Effector memory CD8-positive, alpha-beta T cell (primary cell): ENCODE results near the gene DUSP2.

Experiments
- ATAC-seq: fragments of 150-1000 bp; cut with Tn5 transposase; replicated peaks from 2 replicates; pipeline ENCODE4 v1.10.0; 2021; ENCODE audit warnings: mild to moderate bottlenecking, moderate library complexity
- DNase-seq, 3 experiments: peaks; one replicate each; pipeline ENCODE4 v3.0.0; 2021
- H3K27ac Mint-ChIP-seq, 2 donors: one replicate each; pipeline ENCODE4 v1.8.0; 2022; ENCODE audit warnings: mild to moderate bottlenecking in 2 of 2, mixed read lengths in 2 of 2, moderate library complexity in 2 of 2
- H3K27me3 Mint-ChIP-seq, 2 donors: one replicate each; pipeline ENCODE4 v1.8.0; 2022; ENCODE audit warnings: mixed read lengths in 2 of 2
- H3K36me3 Mint-ChIP-seq: one replicate; pipeline ENCODE4 v1.8.0; 2022; ENCODE audit warnings: mild to moderate bottlenecking, moderate library complexity, mixed read lengths; ENCODE audit not compliant: insufficient read depth
- H3K4me1 Mint-ChIP-seq, 2 donors: one replicate each; pipeline ENCODE4 v1.8.0; 2022; ENCODE audit warnings: low read depth in 2 of 2, mixed read lengths in 2 of 2
- H3K4me3 Mint-ChIP-seq, 2 donors: one replicate each; pipeline ENCODE4 v1.8.0; 2022; ENCODE audit warnings: mild to moderate bottlenecking in 2 of 2, mixed read lengths in 2 of 2, moderate library complexity in 2 of 2
- H3K9me3 Mint-ChIP-seq, 2 donors: one replicate each; pipeline ENCODE4 v1.8.0; 2022; ENCODE audit warnings: mixed read lengths in 2 of 2
- total RNA-seq, 9 experiments: gene quantifications; one replicate each; lab custom pipeline; 2026; lab: John Stamatoyannopoulos, UW

Gene DUSP2, protein sequence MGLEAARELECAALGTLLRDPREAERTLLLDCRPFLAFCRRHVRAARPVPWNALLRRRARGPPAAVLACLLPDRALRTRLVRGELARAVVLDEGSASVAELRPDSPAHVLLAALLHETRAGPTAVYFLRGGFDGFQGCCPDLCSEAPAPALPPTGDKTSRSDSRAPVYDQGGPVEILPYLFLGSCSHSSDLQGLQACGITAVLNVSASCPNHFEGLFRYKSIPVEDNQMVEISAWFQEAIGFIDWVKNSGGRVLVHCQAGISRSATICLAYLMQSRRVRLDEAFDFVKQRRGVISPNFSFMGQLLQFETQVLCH
- 46.5 to 2,326 (median 209) reads per million in 9 experiments for total RNA-seq

DNA sequence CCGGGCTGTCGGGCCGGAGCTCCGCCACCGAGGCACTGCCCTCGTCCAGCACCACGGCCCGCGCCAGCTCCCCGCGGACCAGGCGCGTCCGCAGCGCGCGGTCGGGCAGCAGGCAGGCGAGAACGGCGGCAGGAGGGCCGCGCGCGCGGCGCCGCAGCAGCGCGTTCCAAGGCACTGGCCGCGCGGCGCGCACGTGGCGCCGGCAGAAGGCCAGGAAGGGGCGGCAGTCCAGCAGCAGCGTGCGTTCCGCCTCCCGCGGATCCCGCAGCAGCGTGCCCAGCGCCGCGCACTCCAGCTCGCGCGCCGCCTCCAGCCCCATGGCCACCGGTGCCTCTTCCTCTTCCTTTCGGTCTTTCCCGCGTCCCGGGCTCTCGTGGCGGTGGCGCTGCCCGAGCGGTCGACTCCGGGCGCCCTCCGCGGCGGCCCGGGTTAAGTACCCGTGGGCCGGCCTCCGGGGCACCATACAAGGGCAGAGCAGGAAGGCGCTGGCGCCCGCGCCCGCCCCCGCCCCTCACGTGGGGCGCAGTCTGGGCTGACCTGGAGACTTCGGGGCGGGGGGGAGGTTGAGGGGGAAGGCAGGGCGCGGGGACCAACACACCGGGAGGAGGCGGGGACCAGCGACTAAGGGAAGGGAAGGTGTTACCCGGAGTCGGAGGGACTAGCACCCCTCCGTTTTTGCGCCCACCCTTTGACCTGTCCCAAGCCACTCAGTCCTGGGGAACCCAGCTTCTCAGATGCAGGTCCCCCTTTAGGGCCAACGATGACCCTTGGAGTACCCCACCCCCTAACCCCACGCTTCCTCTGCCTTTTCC lies at the start of gene DUSP2:
TSS of gene DUSP2 (minus strand) at position 405 of the 812 bp plus-strand sequence. CDS start at position 319, 86 bp downstream.
- peak; percentile 83 to 88 (median 87) for DNase-seq
- Mint-ChIP-seq H3K9me3 (no peaks in the 10 kb centered on the region), H3K4me3 (peak within 1 kb of the TSS; percentile 93 to 95), H3K27me3 (no peaks in the 10 kb centered on the region), H3K4me1 (peaks cover 47 to 56% of the 10 kb centered on the region in 2 donors), H3K27ac (peak within 1 kb of the TSS; percentile 94 to 97), H3K36me3 (peaks cover 81% of the 10 kb centered on the region)
- peak; percentile 47 for ATAC-seq

DNA sequence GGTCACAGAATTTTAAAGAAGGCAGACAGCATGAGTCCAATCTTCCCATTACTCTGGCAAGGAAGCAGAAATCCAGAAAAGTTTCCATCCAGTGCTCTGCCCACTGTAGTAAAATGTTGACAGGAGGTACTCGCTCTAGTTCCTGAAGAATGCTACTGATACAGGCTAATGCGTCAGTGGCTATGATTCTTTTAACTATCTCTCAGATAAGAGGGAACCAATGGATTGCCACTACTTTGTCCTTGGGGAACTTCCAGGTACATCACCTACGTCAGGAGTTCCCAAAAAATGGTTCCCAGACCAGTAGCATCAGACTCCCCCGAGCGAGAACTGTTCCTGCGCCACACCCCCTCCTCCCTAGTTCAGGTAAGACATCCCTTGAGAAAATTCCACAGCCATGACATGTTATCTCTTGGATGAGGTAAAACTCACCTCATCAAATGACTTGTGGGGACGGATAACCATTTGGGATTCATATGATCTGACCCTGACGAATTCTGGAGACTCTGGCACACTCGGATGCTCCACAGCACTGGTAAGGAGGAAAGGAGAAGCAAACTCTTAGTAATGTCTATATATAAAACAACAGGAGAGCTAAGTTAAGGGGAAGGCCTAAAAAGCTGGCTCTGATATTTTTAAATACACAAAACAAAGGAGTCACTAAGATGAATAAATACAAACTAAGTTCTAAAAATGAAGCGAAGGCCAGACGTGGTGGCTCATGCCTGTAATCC lies 46.9 kb upstream of the DUSP2 start:
- H3K36me3 Mint-ChIP-seq, result peaks cover 74% of the 10 kb centered on the region
- H3K4me1 Mint-ChIP-seq, result peaks cover 5 to 20% of the 10 kb centered on the region in 2 donors
- no peaks in the 10 kb centered on the region for H3K27me3 Mint-ChIP-seq
- DNase-seq, result no peak
- peak overlapping the region in 1 of 2 donors; percentile 85 for H3K27ac Mint-ChIP-seq
- H3K4me3 Mint-ChIP-seq, result no peak overlapping the region
- H3K9me3 Mint-ChIP-seq, result no peaks in the 10 kb centered on the region
- ATAC-seq, result no peak

DNA sequence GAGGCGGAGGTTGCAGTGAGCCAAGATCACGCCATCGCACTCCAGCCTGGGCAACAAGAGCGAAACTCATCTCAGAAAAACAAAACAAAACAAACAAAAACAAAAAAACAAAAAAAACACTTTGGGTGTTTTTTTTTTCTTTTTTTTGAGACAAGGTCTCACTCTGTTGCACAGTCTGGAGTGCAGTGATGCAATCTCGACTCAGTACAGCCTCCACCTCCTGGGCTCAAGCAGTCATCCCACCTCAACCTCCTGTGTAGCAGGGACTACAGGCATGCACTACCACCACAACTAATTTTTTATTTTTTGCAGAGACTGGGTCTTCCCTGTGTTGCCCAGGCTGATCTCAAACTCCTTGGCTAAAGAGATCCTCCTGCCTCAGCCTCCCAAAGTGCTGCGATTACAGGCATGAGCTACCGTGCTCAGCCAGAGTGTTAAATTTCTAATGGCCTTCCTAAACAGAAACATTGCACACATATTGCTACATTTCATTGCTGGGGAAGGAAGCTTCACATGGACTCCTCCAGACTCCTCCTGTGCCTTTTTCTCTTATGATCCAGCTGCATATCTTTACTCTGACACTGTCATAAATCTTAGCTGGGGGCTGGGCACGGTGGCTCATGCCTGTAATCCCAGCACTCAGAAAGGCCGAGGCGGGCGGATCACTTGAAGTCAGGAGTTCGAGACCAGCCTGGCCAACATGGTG lies 43.7 kb upstream of the DUSP2 start:
- no peak overlapping the region for H3K27ac Mint-ChIP-seq
- H3K36me3 Mint-ChIP-seq, result peaks cover 88% of the 10 kb centered on the region
- H3K4me1 Mint-ChIP-seq, result peaks cover 5 to 8% of the 10 kb centered on the region in 2 donors
- H3K9me3 Mint-ChIP-seq, result no peaks in the 10 kb centered on the region
- no peak for ATAC-seq
- no peak overlapping the region for H3K4me3 Mint-ChIP-seq
- DNase-seq, result no peak
- no peaks in the 10 kb centered on the region for H3K27me3 Mint-ChIP-seq

DNA sequence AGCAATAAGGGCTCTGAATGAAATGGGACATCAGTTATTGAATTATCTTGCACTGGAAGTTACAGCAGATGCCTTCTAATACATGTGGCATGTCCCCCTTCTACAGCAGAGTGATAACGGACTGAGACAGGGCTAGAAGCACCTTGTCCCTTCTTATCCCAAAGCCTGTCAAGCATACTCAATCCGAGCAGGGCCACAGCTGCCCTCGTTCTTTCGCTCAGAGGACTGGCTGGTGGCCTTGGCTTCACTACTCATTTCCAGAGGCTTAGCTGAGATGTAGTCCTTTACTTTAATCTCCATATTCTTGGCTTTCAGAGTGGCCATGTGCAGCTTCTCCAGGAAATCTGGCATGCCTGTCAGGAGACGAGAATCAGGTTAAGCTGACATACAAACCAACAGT lies 41.3 kb upstream of the DUSP2 start:
- Mint-ChIP-seq H3K4me1 (peaks cover 0 to 6% of the 10 kb centered on the region in 2 donors), H3K27ac (no peak overlapping the region), H3K36me3 (peaks cover 71% of the 10 kb centered on the region), H3K4me3 (no peak overlapping the region), H3K27me3 (no peaks in the 10 kb centered on the region), H3K9me3 (no peaks in the 10 kb centered on the region)
- DNase-seq, result no peak
- no peak for ATAC-seq

DNA sequence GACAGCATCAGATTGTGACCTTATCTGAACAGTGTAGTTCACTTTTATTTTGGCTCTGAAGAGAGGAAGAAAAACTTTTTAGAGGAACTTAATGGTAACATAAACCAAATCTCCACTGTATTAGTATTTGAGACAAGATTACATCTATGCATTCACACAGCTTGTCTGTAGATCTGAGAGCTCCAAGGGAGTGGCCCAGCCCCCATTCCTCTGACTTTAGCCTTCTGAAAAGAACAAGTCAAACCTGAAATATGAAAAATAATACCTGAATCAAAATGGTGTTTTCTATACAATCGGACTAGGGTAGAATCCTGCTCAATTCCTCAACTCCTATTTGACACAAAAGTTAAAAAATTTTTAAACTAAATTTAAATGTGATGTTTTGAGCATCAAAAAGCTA lies 40.3 kb upstream of the DUSP2 start:
- H3K9me3 Mint-ChIP-seq, result no peaks in the 10 kb centered on the region
- H3K36me3 Mint-ChIP-seq, result peaks cover 61% of the 10 kb centered on the region
- ATAC-seq (no peak), DNase-seq (no peak)
- peak overlapping the region in 1 of 2 donors; percentile 69 for H3K27ac Mint-ChIP-seq
- H3K27me3 Mint-ChIP-seq, result no peaks in the 10 kb centered on the region
- no peak overlapping the region for H3K4me3 Mint-ChIP-seq
- H3K4me1 Mint-ChIP-seq, result peaks cover 3 to 16% of the 10 kb centered on the region in 2 donors

DNA sequence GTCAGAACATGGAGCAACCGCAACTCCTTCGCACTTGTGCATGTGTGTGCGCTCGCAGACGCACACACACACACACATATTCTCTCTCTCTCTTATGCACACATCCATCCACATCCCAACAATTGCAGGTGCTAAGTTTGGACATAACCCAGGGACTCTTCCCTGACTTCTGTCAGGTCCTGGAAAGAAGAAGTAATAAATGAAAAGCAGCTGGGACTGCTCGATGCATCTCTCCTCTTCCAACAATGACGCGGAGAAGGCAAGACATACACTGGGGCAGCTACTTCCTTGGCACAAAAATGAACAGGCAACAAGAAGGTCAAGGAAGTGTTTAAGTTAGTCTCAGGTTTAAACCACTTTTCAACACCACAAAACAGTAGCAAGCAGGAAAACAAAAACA lies 39.7 kb upstream of the DUSP2 start:
- H3K36me3 Mint-ChIP-seq, result peaks cover 56% of the 10 kb centered on the region
- no peak overlapping the region for H3K4me3 Mint-ChIP-seq
- DNase-seq, result no peak
- ATAC-seq, result no peak
- H3K9me3 Mint-ChIP-seq, result no peaks in the 10 kb centered on the region
- peak overlapping the region in 1 of 2 donors; percentile 69 for H3K27ac Mint-ChIP-seq
- peaks cover 3 to 17% of the 10 kb centered on the region in 2 donors for H3K4me1 Mint-ChIP-seq
- H3K27me3 Mint-ChIP-seq, result no peaks in the 10 kb centered on the region

DNA sequence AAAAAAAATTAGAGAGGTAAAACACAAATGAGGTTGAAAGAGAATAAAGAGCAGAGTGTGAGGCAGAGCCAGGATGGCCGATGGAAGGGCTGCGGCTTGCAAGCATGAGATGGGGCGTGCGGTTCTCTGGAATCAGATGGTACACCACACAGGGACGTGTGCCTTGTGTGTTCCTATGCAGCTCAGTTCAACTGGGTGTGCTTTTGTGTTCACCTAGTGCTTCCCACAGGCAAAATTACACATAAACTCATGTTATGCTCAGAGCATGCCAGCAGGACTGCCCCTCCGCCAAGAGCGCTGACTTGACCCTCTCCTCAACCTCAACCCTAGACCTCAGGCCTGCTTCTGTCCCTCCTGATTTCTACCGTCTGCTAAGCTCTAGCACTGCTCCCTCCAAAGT lies 38.9 kb upstream of the DUSP2 start:
- Mint-ChIP-seq H3K4me1 (peaks cover 3 to 22% of the 10 kb centered on the region in 2 donors), H3K27ac (peak overlapping the region in 1 of 2 donors; percentile 69), H3K27me3 (no peaks in the 10 kb centered on the region), H3K4me3 (no peak overlapping the region), H3K9me3 (no peaks in the 10 kb centered on the region), H3K36me3 (peaks cover 49% of the 10 kb centered on the region)
- no peak for ATAC-seq
- no peak for DNase-seq

DNA sequence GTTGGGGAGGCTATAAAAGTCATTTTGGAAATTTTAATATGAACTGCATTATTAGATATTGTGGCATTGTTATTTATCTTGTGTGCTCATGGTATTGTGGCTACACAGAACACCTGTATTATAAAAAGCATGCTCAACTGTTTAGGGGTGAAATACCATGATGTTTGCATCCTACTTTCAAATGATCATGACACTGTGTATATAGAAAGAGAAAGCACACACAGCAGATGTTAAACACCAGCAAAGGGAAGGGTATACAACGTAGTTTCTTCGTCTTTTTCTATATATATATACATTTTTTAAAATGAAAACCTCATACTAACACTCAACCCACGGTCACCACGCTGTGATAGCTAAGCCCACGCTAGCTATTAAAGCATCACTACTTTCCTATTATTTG lies 36.3 kb upstream of the DUSP2 start:
- Mint-ChIP-seq H3K9me3 (no peaks in the 10 kb centered on the region), H3K36me3 (peaks cover 30% of the 10 kb centered on the region), H3K4me3 (no peak overlapping the region), H3K27me3 (no peaks in the 10 kb centered on the region), H3K4me1 (peaks cover 3 to 22% of the 10 kb centered on the region in 2 donors), H3K27ac (peak overlapping the region in 1 of 2 donors; percentile 8)
- ATAC-seq (no peak), DNase-seq (no peak)

DNA sequence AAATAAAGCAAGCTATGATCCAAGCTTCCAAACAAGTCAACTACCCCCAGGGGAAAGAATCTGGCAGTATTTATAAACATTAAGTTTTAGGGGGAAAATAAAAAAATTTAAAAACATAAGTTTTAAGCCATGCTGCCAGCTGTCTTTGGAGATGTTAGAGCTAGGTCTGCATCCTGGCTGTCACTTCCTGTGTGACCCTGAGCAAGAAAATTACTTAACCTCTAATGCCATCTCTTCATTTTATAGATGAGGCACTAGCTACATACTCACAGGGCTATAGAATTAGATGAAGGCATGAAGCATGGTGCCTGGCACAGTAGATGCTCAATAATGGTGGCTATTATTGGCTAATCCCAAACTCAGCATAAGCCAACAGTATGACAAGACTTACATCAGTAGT lies 35.3 kb upstream of the DUSP2 start:
- no peaks in the 10 kb centered on the region for H3K9me3 Mint-ChIP-seq
- peaks cover 3 to 22% of the 10 kb centered on the region in 2 donors for H3K4me1 Mint-ChIP-seq
- no peak for DNase-seq
- peak; percentile 64 for ATAC-seq
- no peaks in the 10 kb centered on the region for H3K27me3 Mint-ChIP-seq
- peak overlapping the region in 1 of 2 donors; percentile 19 for H3K27ac Mint-ChIP-seq
- H3K4me3 Mint-ChIP-seq, result no peak overlapping the region
- peaks cover 20% of the 10 kb centered on the region for H3K36me3 Mint-ChIP-seq

DNA sequence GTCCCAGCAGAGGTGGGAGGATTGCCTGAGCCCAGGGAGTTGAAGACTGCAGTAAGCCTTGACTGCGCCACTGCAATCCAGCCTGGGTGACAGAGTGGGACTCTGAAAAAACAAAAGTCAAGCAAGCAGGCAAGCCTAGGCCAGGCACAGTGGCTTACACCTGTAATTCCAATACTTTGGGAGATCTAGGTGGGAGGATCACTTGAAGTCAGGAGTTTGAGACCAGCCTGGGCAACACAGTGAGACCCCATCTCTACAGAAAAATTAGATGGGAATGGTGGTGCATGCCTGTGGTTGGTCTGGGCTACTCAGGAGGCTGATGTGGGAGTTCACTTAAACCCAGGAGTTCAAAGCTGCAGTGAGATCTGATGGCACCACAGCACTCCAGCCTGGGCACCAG lies 34.8 kb upstream of the DUSP2 start:
- Mint-ChIP-seq H3K36me3 (peaks cover 15% of the 10 kb centered on the region), H3K27ac (peak overlapping the region in 1 of 2 donors; percentile 3), H3K4me1 (peaks cover 3 to 22% of the 10 kb centered on the region in 2 donors), H3K9me3 (no peaks in the 10 kb centered on the region), H3K4me3 (no peak overlapping the region), H3K27me3 (no peaks in the 10 kb centered on the region)
- DNase-seq, result no peak
- ATAC-seq, result no peak

DNA sequence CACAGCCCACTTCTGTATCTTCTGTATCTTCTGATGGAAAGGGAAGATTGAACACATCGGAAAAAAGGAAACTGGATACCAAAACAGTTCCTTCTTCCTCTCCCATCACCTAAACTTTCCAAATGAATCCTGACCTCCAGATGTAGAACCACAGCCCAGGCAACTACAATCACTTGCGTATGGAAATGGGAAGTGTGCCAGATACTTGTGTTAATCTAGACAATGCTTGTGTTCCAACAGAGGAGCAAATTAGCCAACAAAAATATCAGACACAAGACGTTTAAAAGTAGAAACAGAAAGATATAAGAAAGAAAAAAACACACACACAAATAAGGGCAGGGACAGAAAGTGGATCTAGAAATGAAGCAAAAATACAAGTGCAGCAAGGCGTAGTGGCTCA lies 31.4 kb upstream of the DUSP2 start:
- Mint-ChIP-seq H3K27me3 (no peaks in the 10 kb centered on the region), H3K36me3 (no peaks in the 10 kb centered on the region), H3K4me3 (no peak overlapping the region), H3K4me1 (peaks cover 8 to 29% of the 10 kb centered on the region in 2 donors), H3K9me3 (no peaks in the 10 kb centered on the region), H3K27ac (no peak overlapping the region)
- ATAC-seq (no peak), DNase-seq (no peak)

DNA sequence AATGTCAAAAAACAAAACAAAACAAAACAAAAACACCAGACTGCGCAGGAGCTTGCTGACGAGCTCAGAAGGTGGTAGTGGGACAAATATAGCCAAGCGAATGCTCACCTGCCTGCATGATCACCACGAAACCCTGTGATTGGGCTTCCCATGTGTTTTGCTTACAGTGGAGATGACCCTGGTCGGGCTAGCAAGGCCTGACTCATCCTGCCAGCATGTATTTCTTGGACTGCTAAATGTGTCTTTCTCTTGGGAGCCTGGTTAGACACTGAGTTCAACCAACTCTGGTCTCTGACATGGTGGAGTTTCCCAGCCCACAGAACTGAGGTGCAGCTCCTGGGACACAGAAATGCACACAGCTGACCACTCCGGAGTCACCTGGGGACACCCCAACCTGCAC lies 30.7 kb upstream of the DUSP2 start:
- Mint-ChIP-seq H3K27me3 (no peaks in the 10 kb centered on the region), H3K9me3 (no peaks in the 10 kb centered on the region), H3K4me1 (peaks cover 8 to 22% of the 10 kb centered on the region in 2 donors), H3K36me3 (no peaks in the 10 kb centered on the region), H3K27ac (no peak overlapping the region), H3K4me3 (no peak overlapping the region)
- DNase-seq (no peak), ATAC-seq (no peak)
